GM18505 (cell line): ENCODE data around the gene P3H3.

ENCODE experiments used
- ATAC-seq: cut with Tn5 transposase; IDR thresholded peaks from one replicate; pipeline ENCODE4 v1.9.1; 2021; ENCODE audit not compliant: unreplicated experiment
- POLR2A ChIP-seq: IDR thresholded peaks from 4 replicates; pipeline ENCODE4 v1.6.1; 2011; ENCODE audit warnings: borderline replicate concordance; ENCODE audit not compliant: insufficient read depth, insufficient read length; ENCODE audit errors: extremely low read depth

The P3H3 gene

GRCh38 chr12:6826125-6826733 is 2.0 kb upstream of the P3H3 start:
- no peak for TF ChIP-seq POLR2A
- no peak for ATAC-seq

GRCh38 chr12:6826734-6827436 is 1.3 kb upstream of the P3H3 start:
- no peak for TF ChIP-seq POLR2A
- no peak for ATAC-seq

- no peak for ATAC-seq
- TF ChIP-seq POLR2A = no peak
Measured at GRCh38 chr12:6827437-6827911, 733 bp upstream of the P3H3 start.

GRCh38 chr12:6828781-6829535 is 751 bp downstream of the P3H3 start:
- no peak for TF ChIP-seq POLR2A
- no peak for ATAC-seq

GRCh38 chr12:6829536-6830220 is 1.5 kb downstream of the P3H3 start:
- no peak for ATAC-seq
- no peak for TF ChIP-seq POLR2A

- no peak for TF ChIP-seq POLR2A
- ATAC-seq = no peak
Measured at GRCh38 chr12:6830286-6830890, 2.2 kb downstream of the P3H3 start.

GRCh38 chr12:6830999-6831398 is 2.8 kb downstream of the P3H3 start:
- ATAC-seq = no peak
- no peak for TF ChIP-seq POLR2A

GRCh38 chr12:6831450-6831995 is 3.3 kb downstream of the P3H3 start:
- no peak for ATAC-seq
- no peak for TF ChIP-seq POLR2A

GRCh38 chr12:6832125-6832524 is 3.9 kb downstream of the P3H3 start:
- ATAC-seq = no peak
- no peak for TF ChIP-seq POLR2A

GRCh38 chr12:6833189-6833890 is 5.1 kb downstream of the P3H3 start:
- no peak for TF ChIP-seq POLR2A
- ATAC-seq = no peak

GRCh38 chr12:6834254-6834653 is 6.0 kb downstream of the P3H3 start:
- TF ChIP-seq POLR2A = no peak
- ATAC-seq = no peak

GRCh38 chr12:6834873-6835272 is 6.7 kb downstream of the P3H3 start:
- no peak for TF ChIP-seq POLR2A

More at GRCh38 chr12:6834873-6835272, 6.7 kb downstream of the P3H3 start:
- ATAC-seq = no peak
